Left lung (tissue), 10 donors: ENCODE results near the gene RASSF8. TPM values are rescaled to one million over a fixed set of nuclear protein-coding genes. Genes with fewer than 3 reads are reported as not detected.

Source experiments
- ATAC-seq: fragments of 200-7000 bp; cut with Tn5 transposase; one replicate; pipeline ENCODE4 v1.9.1; 2020; ENCODE audit warnings: moderate library complexity
- DNase-seq, 4 donors: peaks; one replicate each; pipeline ENCODE4 v3.0.0-alpha.2; 2013 to 2020
- H3K27ac ChIP-seq, 2 donors: fragments of 200-600 bp; sonication (generic) in 1 of 2; one replicate each; pipeline versions ENCODE4 v1.5.0 to v1.8.0; 2020 to 2021
- H3K27me3 ChIP-seq, 2 donors: fragments of 200-600 bp; sonication (generic) in 1 of 2; one replicate each; pipeline versions ENCODE4 v1.5.0 to v1.8.0; 2020 to 2021
- H3K36me3 ChIP-seq, 2 donors: fragments of 200-600 bp; sonication (generic) in 1 of 2; one replicate each; pipeline versions ENCODE4 v1.5.0 to v1.8.0; 2020 to 2021
- H3K4me1 ChIP-seq, 2 donors: fragments of 200-600 bp; one replicate each; pipeline ENCODE4 v1.8.0; 2021
- H3K4me3 ChIP-seq, 2 donors: fragments of 200-600 bp; sonication (generic) in 1 of 2; one replicate each; pipeline versions ENCODE4 v1.5.0 to v1.8.0; 2020 to 2021; ENCODE audit warnings: mild to moderate bottlenecking in 1 of 2
- H3K9me3 ChIP-seq, 2 donors: fragments of 200-600 bp; sonication (generic) in 1 of 2; one replicate each; pipeline versions ENCODE4 v1.5.0 to v1.8.0; 2020 to 2021
- intact Hi-C, 2 donors: fragments of 100-400 bp; cut with DNase I; formaldehyde crosslinking; loops; one replicate each; pipeline versions ENCODE4 v1.11.2 to v1.14.2; 2022
- polyA plus RNA-seq, 6 donors: library from polyadenylated mRNA; unstranded; fragments of 120-200 nt; gene quantifications; one replicate each; pipeline ENCODE4 v1.2.1, GENCODE V29; 2013; ENCODE audit not compliant: insufficient read length in 6 of 6
- total RNA-seq, 2 donors: library from RNA; stranded (reverse); fragmentation: NEBNext Ultra II Directional; extraction: Animal tissue kit (Norgen Biotek cat#: 25700); gene quantifications; one replicate each; pipeline ENCODE4 v1.2.1, GENCODE V29; 2021
- TF ChIP-seq, protein P1 (sequence below), 2 donors: fragments of 200-600 bp; sonication (generic) in 1 of 2; IDR thresholded peaks; one replicate each; pipeline versions ENCODE4 v1.5.0 to v1.8.0; 2021; ENCODE audit warnings: antibody characterized with exemption in 2 of 2
- donor health status: DM: no; HTN: yes; CAD: no.
- donor health status: DM: no; HTN: no; CAD: no.

Gene RASSF8
- total and polyA plus RNA-seq, 8 donors, result 32.5 to 45.3 (median 37.1) TPM

GRCh38 chr12:25993901-25994651 lies 35.6 kb downstream of the RASSF8 start:
- ATAC-seq, result no peak
- DNase-seq, result peak in 1 of 4 donors; percentile 54
- Histone ChIP-seq H3K27me3 (no peaks in the 10 kb centered on the region), H3K36me3 (no peaks in the 10 kb centered on the region), H3K27ac (peak overlapping the region in 1 of 2 donors; percentile 19), H3K4me1 (peaks cover 0 to 20% of the 10 kb centered on the region in 2 donors), H3K4me3 (no peak overlapping the region), H3K9me3 (no peaks in the 10 kb centered on the region)
- TF ChIP-seq, protein P1, sequence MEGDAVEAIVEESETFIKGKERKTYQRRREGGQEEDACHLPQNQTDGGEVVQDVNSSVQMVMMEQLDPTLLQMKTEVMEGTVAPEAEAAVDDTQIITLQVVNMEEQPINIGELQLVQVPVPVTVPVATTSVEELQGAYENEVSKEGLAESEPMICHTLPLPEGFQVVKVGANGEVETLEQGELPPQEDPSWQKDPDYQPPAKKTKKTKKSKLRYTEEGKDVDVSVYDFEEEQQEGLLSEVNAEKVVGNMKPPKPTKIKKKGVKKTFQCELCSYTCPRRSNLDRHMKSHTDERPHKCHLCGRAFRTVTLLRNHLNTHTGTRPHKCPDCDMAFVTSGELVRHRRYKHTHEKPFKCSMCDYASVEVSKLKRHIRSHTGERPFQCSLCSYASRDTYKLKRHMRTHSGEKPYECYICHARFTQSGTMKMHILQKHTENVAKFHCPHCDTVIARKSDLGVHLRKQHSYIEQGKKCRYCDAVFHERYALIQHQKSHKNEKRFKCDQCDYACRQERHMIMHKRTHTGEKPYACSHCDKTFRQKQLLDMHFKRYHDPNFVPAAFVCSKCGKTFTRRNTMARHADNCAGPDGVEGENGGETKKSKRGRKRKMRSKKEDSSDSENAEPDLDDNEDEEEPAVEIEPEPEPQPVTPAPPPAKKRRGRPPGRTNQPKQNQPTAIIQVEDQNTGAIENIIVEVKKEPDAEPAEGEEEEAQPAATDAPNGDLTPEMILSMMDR (IDR thresholded peaks at IDR 0.05), result no peak
- intact Hi-C loops, result no loop called here

GRCh38 chr12:25994901-25995625 lies 36.6 kb downstream of the RASSF8 start:
- Histone ChIP-seq H3K36me3 (no peaks in the 10 kb centered on the region), H3K9me3 (no peaks in the 10 kb centered on the region), H3K27ac (peak overlapping the region in 1 of 2 donors; percentile 19), H3K27me3 (no peaks in the 10 kb centered on the region), H3K4me1 (peaks cover 0 to 20% of the 10 kb centered on the region in 2 donors), H3K4me3 (no peak overlapping the region)
- intact Hi-C loops, result no loop called here
- TF ChIP-seq, protein P1 (IDR thresholded peaks at IDR 0.05), result no peak
- ATAC-seq (no peak), DNase-seq (no peak)

- no peak for ATAC-seq
- H3K9me3 ChIP-seq, result no peaks in the 10 kb centered on the region
- no peaks in the 10 kb centered on the region for H3K27me3 ChIP-seq
- intact Hi-C loops, result no loop called here
- peaks cover 0 to 20% of the 10 kb centered on the region in 2 donors for H3K4me1 ChIP-seq
- H3K27ac ChIP-seq, result no peak overlapping the region
- TF ChIP-seq, protein P1 (IDR thresholded peaks at IDR 0.05), result no peak
- no peaks in the 10 kb centered on the region for H3K36me3 ChIP-seq
- no peak for DNase-seq
- no peak overlapping the region for H3K4me3 ChIP-seq
Measured at GRCh38 chr12:25995906-25996305, 37.4 kb downstream of the RASSF8 start.

DNA sequence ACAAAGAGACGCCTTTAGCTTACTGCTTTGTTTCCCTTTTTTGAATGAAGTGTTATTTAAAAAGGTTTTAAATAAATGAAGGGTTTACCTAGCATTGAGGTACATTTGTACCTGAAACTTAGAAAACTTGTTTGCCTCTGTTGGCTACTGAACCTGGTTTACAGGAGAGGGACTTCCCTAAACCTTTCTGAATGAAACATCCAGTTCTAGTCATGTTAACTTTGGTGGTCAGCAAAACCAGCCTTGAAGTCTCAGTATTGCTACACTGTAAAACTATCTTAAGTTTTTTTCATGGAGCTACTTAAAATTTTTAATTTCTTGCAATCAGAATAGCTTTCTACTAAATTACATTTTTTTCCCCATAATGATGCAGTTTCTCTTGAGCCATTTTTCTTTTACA lies 38.2 kb downstream of the RASSF8 start:
- H3K27ac ChIP-seq, result peak overlapping the region in 1 of 2 donors; percentile 20
- no peaks in the 10 kb centered on the region for H3K9me3 ChIP-seq
- H3K4me3 ChIP-seq, result no peak overlapping the region
- ATAC-seq (no peak), DNase-seq (no peak)
- TF ChIP-seq, protein P1 (IDR thresholded peaks at IDR 0.05), result no peak
- H3K27me3 ChIP-seq, result no peaks in the 10 kb centered on the region
- intact Hi-C loops, result no loop called here
- H3K4me1 ChIP-seq, result peaks cover 0 to 20% of the 10 kb centered on the region in 2 donors
- no peaks in the 10 kb centered on the region for H3K36me3 ChIP-seq
